Measurements from ENCODE around the gene ZNF24.
A peak's percentile ranks its signal among the peaks of the same experiment; 100 is the strongest.

The ZNF24 gene

DNA sequence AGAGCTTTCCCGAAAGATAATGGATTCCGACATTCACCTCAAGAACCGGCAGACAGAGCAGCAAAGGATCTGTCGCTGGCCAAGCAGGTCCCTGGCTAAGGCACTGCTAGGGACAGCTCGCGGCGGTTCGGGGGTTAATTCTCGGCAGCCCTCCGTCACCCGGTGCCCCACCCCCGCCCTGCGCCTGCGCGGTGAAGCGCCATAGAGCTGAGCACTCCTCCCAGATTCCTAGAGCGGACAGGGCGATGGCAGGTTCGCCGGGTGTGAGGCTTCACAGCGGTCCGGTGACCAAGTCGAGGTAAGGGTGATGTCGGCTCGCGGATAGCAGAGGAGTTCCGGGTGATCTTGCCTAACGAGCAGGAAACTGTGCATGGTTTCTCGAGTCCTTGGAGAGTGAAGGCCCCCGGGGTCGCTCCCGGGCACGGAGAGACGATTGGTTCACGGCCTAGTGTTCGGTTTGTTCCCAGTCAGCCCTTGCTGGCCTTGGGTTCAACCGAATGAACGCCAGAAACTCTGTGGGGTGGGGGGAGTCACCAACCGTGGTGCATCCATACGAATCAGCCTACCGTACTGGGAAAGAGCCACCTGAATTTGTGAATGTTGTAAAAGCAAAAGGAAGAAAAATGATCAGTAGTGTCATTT, 54.0 kb downstream of the ZNF24 start, which contains the start of gene ZSCAN30:
Gene ZSCAN30, minus strand, starts transcription at position 136 of the 642 bp plus-strand sequence. CDS start 25,877 bp downstream, outside the sequence.
- DNase-seq = peak; percentile 84

DNA sequence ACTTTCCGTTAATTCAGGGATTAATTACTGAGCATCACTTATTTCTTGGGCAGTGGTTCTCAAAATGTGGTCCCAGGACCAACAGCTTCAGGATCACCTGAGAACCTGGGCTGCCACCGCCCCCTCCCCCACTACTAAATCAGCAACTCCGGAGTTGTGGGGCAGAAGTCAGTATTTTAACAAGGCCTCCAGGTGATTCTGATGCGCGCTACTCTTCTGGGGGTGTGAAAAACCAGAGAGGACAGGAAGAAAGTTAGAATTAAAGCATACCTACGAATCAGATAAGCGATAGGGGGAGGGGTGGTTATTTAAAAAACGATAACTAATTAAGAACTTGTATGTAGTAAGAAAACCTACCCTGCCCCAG, 54.5 kb downstream of the ZNF24 start:
- DNase-seq = no peak

GRCh38 chr18:35289293-35289692, 54.9 kb downstream of the ZNF24 start:
- DNase-seq = no peak

DNA sequence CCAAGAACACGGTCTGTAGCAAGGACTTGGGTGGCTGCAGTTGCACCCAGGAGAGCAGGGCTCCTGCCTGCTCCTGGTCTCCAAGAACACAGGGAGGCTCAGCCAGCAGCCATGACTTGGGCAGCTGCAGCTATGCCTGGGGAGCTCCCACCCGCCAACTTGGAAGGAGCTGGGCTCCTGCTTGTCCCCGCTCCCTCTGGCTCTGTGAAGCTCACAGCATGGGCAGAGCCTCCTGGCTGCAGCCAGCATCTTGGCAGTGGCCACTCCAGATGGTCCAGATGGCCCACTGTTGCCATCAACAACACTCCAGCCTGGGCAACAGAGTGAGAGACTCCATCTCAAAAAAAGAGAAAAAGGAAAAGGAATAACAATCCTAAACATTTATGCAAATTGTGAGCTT, 59.4 kb downstream of the ZNF24 start:
- no peak for DNase-seq

DNA sequence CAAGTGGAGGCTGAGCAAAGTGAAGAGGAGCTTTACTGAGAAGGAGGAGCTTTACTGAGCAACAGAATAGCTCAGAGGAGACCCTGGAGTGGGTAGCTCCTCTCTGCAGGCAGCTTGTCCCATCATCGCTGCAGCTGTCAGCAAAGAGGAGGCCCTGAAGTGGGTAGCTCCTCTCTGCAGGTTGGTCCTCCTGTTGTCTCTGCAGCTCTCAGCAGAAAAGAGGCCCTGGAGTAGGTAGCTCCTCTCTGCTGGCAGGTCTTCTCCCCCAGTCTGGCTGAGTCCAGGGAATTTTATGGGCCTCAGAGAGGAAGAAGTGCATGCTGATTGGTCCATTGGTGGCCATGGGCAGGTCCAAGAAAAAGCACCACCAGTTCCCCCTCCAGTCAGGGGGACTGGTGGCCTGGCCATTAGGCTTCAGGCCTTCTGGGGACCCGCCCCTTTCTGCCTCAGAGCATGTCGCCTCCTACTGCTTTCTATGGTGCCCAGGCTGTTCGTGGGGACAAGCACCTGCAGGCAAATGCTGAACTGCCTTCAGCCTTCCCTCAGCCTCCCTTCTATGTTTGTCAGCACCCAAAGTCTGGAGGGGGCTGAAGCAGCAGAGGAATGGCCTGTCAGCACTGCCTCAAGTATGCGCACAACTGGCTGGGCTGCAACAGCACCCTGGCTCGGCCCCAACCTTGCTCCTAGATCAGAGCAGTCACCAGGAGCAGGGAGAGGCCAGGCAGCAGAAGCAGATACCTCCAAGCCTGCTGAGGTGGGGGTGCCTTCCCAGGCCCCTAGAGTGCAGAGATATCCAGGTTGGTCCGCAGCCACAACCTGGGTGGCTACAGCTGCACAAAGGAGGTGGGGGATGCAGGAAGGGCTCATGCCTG, 60.1 kb downstream of the ZNF24 start:
- no peak for DNase-seq

- no peak for DNase-seq
Observed at GRCh38 chr18:35282353-35282752, 61.9 kb downstream of the ZNF24 start.
